ENCODE results near the gene DYNC2H1. TPM values are rescaled to one million over a fixed set of nuclear protein-coding genes. Genes with fewer than 3 reads are reported as not detected.
"Not testable (repeated sequence)": the region's sequence is repeated elsewhere in the genome, so short reads cannot be mapped to it uniquely, and the experiment has no call there.

DYNC2H1 gene
- total RNA-seq, 2 experiments from 2014 or later: 2.9 to 3.5 TPM

GRCh38 chr11:103374227-103374626, 265.0 kb downstream of the DYNC2H1 start:
- H3K4me1 Mint-ChIP-seq; DNase-seq; ATAC-seq (ENCODE audit: low read depth); H3K4me3 Mint-ChIP-seq; H3K27ac Mint-ChIP-seq; H3K27me3 Mint-ChIP-seq; H3K9me3 Mint-ChIP-seq; POLR2A ChIA-PET; H3K36me3 Mint-ChIP-seq: not testable (repeated sequence)

GRCh38 chr11:103378931-103379330, 269.7 kb downstream of the DYNC2H1 start:
- H3K36me3 Mint-ChIP-seq: no peaks in the 10 kb centered on the region

GRCh38 chr11:103380031-103380430, 270.8 kb downstream of the DYNC2H1 start:
- H3K27ac Mint-ChIP-seq: no peak overlapping the region
- H3K9me3 Mint-ChIP-seq: peaks cover 2% of the 10 kb centered on the region
- peaks cover 1% of the 10 kb centered on the region for H3K27me3 Mint-ChIP-seq
- ATAC-seq (ENCODE audit: low read depth) (no peak), DNase-seq (no peak)
- H3K36me3 Mint-ChIP-seq: no peaks in the 10 kb centered on the region
- H3K4me1 Mint-ChIP-seq: no peaks in the 10 kb centered on the region
- H3K4me3 Mint-ChIP-seq: no peak overlapping the region
- POLR2A ChIA-PET: no interaction called here

More at GRCh38 chr11:103378931-103379330, 269.7 kb downstream of the DYNC2H1 start:
- Mint-ChIP-seq H3K4me3 (no peak overlapping the region), H3K27ac (no peak overlapping the region), H3K9me3 (peaks cover 3% of the 10 kb centered on the region), H3K27me3 (peaks cover 1% of the 10 kb centered on the region), H3K4me1 (no peaks in the 10 kb centered on the region)
- ATAC-seq (ENCODE audit: low read depth) (no peak), DNase-seq (no peak)
- POLR2A ChIA-PET: no interaction called here

GRCh38 chr11:103384652-103385051, 275.4 kb downstream of the DYNC2H1 start:
- DNase-seq (no peak), ATAC-seq (ENCODE audit: low read depth) (no peak)
- Mint-ChIP-seq H3K27me3 (peaks cover 1% of the 10 kb centered on the region), H3K9me3 (no peaks in the 10 kb centered on the region), H3K36me3 (no peaks in the 10 kb centered on the region), H3K4me3 (no peak overlapping the region), H3K27ac (no peak overlapping the region), H3K4me1 (no peaks in the 10 kb centered on the region)
- POLR2A ChIA-PET: no interaction called here

- Mint-ChIP-seq H3K4me1 (no peaks in the 10 kb centered on the region), H3K4me3 (no peak overlapping the region), H3K27ac (no peak overlapping the region), H3K9me3 (no peaks in the 10 kb centered on the region), H3K36me3 (no peaks in the 10 kb centered on the region), H3K27me3 (no peaks in the 10 kb centered on the region)
- POLR2A ChIA-PET: no interaction called here
- no peak for ATAC-seq (ENCODE audit: low read depth)
- no peak for DNase-seq
Measured at GRCh38 chr11:103395612-103396011, 286.4 kb downstream of the DYNC2H1 start.

GRCh38 chr11:103396237-103396636, 287.0 kb downstream of the DYNC2H1 start:
- Mint-ChIP-seq H3K36me3 (no peaks in the 10 kb centered on the region), H3K9me3 (no peaks in the 10 kb centered on the region), H3K4me3 (no peak overlapping the region), H3K4me1 (no peaks in the 10 kb centered on the region), H3K27ac (no peak overlapping the region), H3K27me3 (no peaks in the 10 kb centered on the region)
- DNase-seq (no peak), ATAC-seq (ENCODE audit: low read depth) (no peak)
- POLR2A ChIA-PET: no interaction called here

- no peak overlapping the region for H3K4me3 Mint-ChIP-seq
- no peaks in the 10 kb centered on the region for H3K4me1 Mint-ChIP-seq
- H3K27me3 Mint-ChIP-seq: no peaks in the 10 kb centered on the region
- H3K36me3 Mint-ChIP-seq: no peaks in the 10 kb centered on the region
- H3K9me3 Mint-ChIP-seq: no peaks in the 10 kb centered on the region
- no peak for DNase-seq
- POLR2A ChIA-PET: no interaction called here
- H3K27ac Mint-ChIP-seq: no peak overlapping the region
- no peak for ATAC-seq (ENCODE audit: low read depth)
Measured at GRCh38 chr11:103397369-103397768, 288.1 kb downstream of the DYNC2H1 start.

GRCh38 chr11:103398829-103399228, 289.6 kb downstream of the DYNC2H1 start:
- POLR2A ChIA-PET: no interaction called here
- no peaks in the 10 kb centered on the region for H3K4me1 Mint-ChIP-seq
- H3K27me3 Mint-ChIP-seq: no peaks in the 10 kb centered on the region
- ATAC-seq (ENCODE audit: low read depth) (no peak), DNase-seq (no peak)
- no peaks in the 10 kb centered on the region for H3K9me3 Mint-ChIP-seq
- no peak overlapping the region for H3K4me3 Mint-ChIP-seq
- no peaks in the 10 kb centered on the region for H3K36me3 Mint-ChIP-seq
- no peak overlapping the region for H3K27ac Mint-ChIP-seq

- Mint-ChIP-seq H3K4me1 (no peaks in the 10 kb centered on the region), H3K27ac (no peak overlapping the region), H3K27me3 (no peaks in the 10 kb centered on the region), H3K36me3 (no peaks in the 10 kb centered on the region), H3K9me3 (no peaks in the 10 kb centered on the region), H3K4me3 (no peak overlapping the region)
- no peak for ATAC-seq (ENCODE audit: low read depth)
- POLR2A ChIA-PET: no interaction called here
- no peak for DNase-seq
Measured at GRCh38 chr11:103406357-103406756, 297.1 kb downstream of the DYNC2H1 start.

- Mint-ChIP-seq H3K4me1 (no peaks in the 10 kb centered on the region), H3K27me3 (no peaks in the 10 kb centered on the region), H3K4me3 (no peak overlapping the region), H3K27ac (no peak overlapping the region), H3K9me3 (no peaks in the 10 kb centered on the region), H3K36me3 (no peaks in the 10 kb centered on the region)
- no peak for ATAC-seq (ENCODE audit: low read depth)
- no peak for DNase-seq
- POLR2A ChIA-PET: no interaction called here
Measured at GRCh38 chr11:103407641-103408040, 298.4 kb downstream of the DYNC2H1 start.

- DNase-seq (no peak), ATAC-seq (ENCODE audit: low read depth) (no peak)
- H3K4me3 Mint-ChIP-seq: no peak overlapping the region
- H3K4me1 Mint-ChIP-seq: no peaks in the 10 kb centered on the region
- H3K27me3 Mint-ChIP-seq: peaks cover 3% of the 10 kb centered on the region
- H3K36me3 Mint-ChIP-seq: no peaks in the 10 kb centered on the region
- H3K27ac Mint-ChIP-seq: no peak overlapping the region
- POLR2A ChIA-PET: no interaction called here
- H3K9me3 Mint-ChIP-seq: peaks cover 5% of the 10 kb centered on the region
Measured at GRCh38 chr11:103413266-103413888, 304.2 kb downstream of the DYNC2H1 start.

GRCh38 chr11:103418014-103418413, 308.8 kb downstream of the DYNC2H1 start:
- Mint-ChIP-seq H3K27me3 (peaks cover 3% of the 10 kb centered on the region), H3K9me3 (peaks cover 14% of the 10 kb centered on the region)
- POLR2A ChIA-PET: interaction anchor here (0.7 kb wide), 1 partner anchor 12 kb away, joined by 4 read pairs; no protein-coding TSS in a partner anchor

GRCh38 chr11:103420593-103420992, 311.4 kb downstream of the DYNC2H1 start:
- Mint-ChIP-seq H3K27ac (no peak overlapping the region), H3K9me3 (peaks cover 12% of the 10 kb centered on the region), H3K4me1 (peaks cover 1% of the 10 kb centered on the region), H3K27me3 (peaks cover 2% of the 10 kb centered on the region), H3K36me3 (no peaks in the 10 kb centered on the region), H3K4me3 (no peak overlapping the region)
- DNase-seq (no peak), ATAC-seq (ENCODE audit: low read depth) (no peak)
- POLR2A ChIA-PET: no interaction called here

More at GRCh38 chr11:103418014-103418413, 308.8 kb downstream of the DYNC2H1 start:
- H3K27ac Mint-ChIP-seq: no peak overlapping the region
- peaks cover 1% of the 10 kb centered on the region for H3K4me1 Mint-ChIP-seq
- H3K4me3 Mint-ChIP-seq: no peak overlapping the region
- H3K36me3 Mint-ChIP-seq: no peaks in the 10 kb centered on the region
- DNase-seq (no peak), ATAC-seq (ENCODE audit: low read depth) (no peak)

GRCh38 chr11:103433386-103434072, 324.3 kb downstream of the DYNC2H1 start:
- Mint-ChIP-seq H3K9me3 (no peaks in the 10 kb centered on the region), H3K27ac (no peak overlapping the region), H3K36me3 (no peaks in the 10 kb centered on the region), H3K27me3 (no peaks in the 10 kb centered on the region), H3K4me3 (no peak overlapping the region), H3K4me1 (no peaks in the 10 kb centered on the region)
- POLR2A ChIA-PET: no interaction called here
- ATAC-seq (ENCODE audit: low read depth) (no peak), DNase-seq (no peak)
